ENCODE measurements around the gene SMG1. TPM values are rescaled to one million over a fixed set of nuclear protein-coding genes. Genes with fewer than 3 reads are reported as not detected.
"Not testable (repeated sequence)": the region's sequence is repeated elsewhere in the genome, so short reads cannot be mapped to it uniquely, and the experiment has no call there.

SMG1 gene
- total RNA-seq, 1 donor from 2014 or later = 67.1 TPM

- FAIRE-seq = not testable (repeated sequence)
These were observed 3.1 kb downstream of the SMG1 start for GRCh38 chr16:18923124-18923523.

GRCh38 chr16:18909585-18909984, 16.6 kb downstream of the SMG1 start:
- not testable (repeated sequence) for H3K36me3 ChIP-seq (ENCODE audit: control insufficient read depth, insufficient read depth, low read length); H3K4me3 ChIP-seq (ENCODE audit: low read depth, low read length); FAIRE-seq; DNase-seq (ENCODE audit: low read depth); H3K27me3 ChIP-seq (ENCODE audit: control insufficient read depth, insufficient read depth, low read length)

More at GRCh38 chr16:18923124-18923523, 3.1 kb downstream of the SMG1 start:
- not testable (repeated sequence) for H3K27me3 ChIP-seq (ENCODE audit: control insufficient read depth, insufficient read depth, low read length); H3K4me3 ChIP-seq (ENCODE audit: low read depth, low read length); DNase-seq (ENCODE audit: low read depth); H3K36me3 ChIP-seq (ENCODE audit: control insufficient read depth, insufficient read depth, low read length)

GRCh38 chr16:18908716-18909115, 17.5 kb downstream of the SMG1 start:
- H3K27me3 ChIP-seq (ENCODE audit: control insufficient read depth, insufficient read depth, low read length); DNase-seq (ENCODE audit: low read depth); H3K36me3 ChIP-seq (ENCODE audit: control insufficient read depth, insufficient read depth, low read length); FAIRE-seq; H3K4me3 ChIP-seq (ENCODE audit: low read depth, low read length): not testable (repeated sequence)

GRCh38 chr16:18902778-18903177, 23.4 kb downstream of the SMG1 start:
- DNase-seq (ENCODE audit: low read depth); H3K4me3 ChIP-seq (ENCODE audit: low read depth, low read length); H3K27me3 ChIP-seq (ENCODE audit: control insufficient read depth, insufficient read depth, low read length); FAIRE-seq; H3K36me3 ChIP-seq (ENCODE audit: control insufficient read depth, insufficient read depth, low read length): not testable (repeated sequence)

- not testable (repeated sequence) for H3K36me3 ChIP-seq (ENCODE audit: control insufficient read depth, insufficient read depth, low read length); H3K27me3 ChIP-seq (ENCODE audit: control insufficient read depth, insufficient read depth, low read length)
These were observed 24.2 kb downstream of the SMG1 start for GRCh38 chr16:18902044-18902443.

GRCh38 chr16:18901194-18901593, 25.0 kb downstream of the SMG1 start:
- not testable (repeated sequence) for FAIRE-seq; H3K36me3 ChIP-seq (ENCODE audit: control insufficient read depth, insufficient read depth, low read length); H3K27me3 ChIP-seq (ENCODE audit: control insufficient read depth, insufficient read depth, low read length); H3K4me3 ChIP-seq (ENCODE audit: low read depth, low read length); DNase-seq (ENCODE audit: low read depth)

More at GRCh38 chr16:18902044-18902443, 24.2 kb downstream of the SMG1 start:
- not testable (repeated sequence) for DNase-seq (ENCODE audit: low read depth); FAIRE-seq; H3K4me3 ChIP-seq (ENCODE audit: low read depth, low read length)

- H3K27me3 ChIP-seq (ENCODE audit: control insufficient read depth, insufficient read depth, low read length); H3K36me3 ChIP-seq (ENCODE audit: control insufficient read depth, insufficient read depth, low read length); DNase-seq (ENCODE audit: low read depth); FAIRE-seq; H3K4me3 ChIP-seq (ENCODE audit: low read depth, low read length): not testable (repeated sequence)
These were observed 41.8 kb downstream of the SMG1 start for GRCh38 chr16:18884456-18884855.

GRCh38 chr16:18877734-18878133, 48.5 kb downstream of the SMG1 start:
- H3K4me3 ChIP-seq (ENCODE audit: low read depth, low read length); FAIRE-seq; H3K36me3 ChIP-seq (ENCODE audit: control insufficient read depth, insufficient read depth, low read length); DNase-seq (ENCODE audit: low read depth); H3K27me3 ChIP-seq (ENCODE audit: control insufficient read depth, insufficient read depth, low read length): not testable (repeated sequence)

GRCh38 chr16:18877259-18877658, 48.9 kb downstream of the SMG1 start:
- H3K27me3 ChIP-seq (ENCODE audit: control insufficient read depth, insufficient read depth, low read length); H3K4me3 ChIP-seq (ENCODE audit: low read depth, low read length); FAIRE-seq; H3K36me3 ChIP-seq (ENCODE audit: control insufficient read depth, insufficient read depth, low read length); DNase-seq (ENCODE audit: low read depth): not testable (repeated sequence)

- not testable (repeated sequence) for DNase-seq (ENCODE audit: low read depth); H3K4me3 ChIP-seq (ENCODE audit: low read depth, low read length); H3K36me3 ChIP-seq (ENCODE audit: control insufficient read depth, insufficient read depth, low read length); FAIRE-seq; H3K27me3 ChIP-seq (ENCODE audit: control insufficient read depth, insufficient read depth, low read length)
These were observed 49.9 kb downstream of the SMG1 start for GRCh38 chr16:18876301-18876700.

GRCh38 chr16:18869043-18869771, 57.0 kb downstream of the SMG1 start:
- not testable (repeated sequence) for H3K4me3 ChIP-seq (ENCODE audit: low read depth, low read length); H3K36me3 ChIP-seq (ENCODE audit: control insufficient read depth, insufficient read depth, low read length); H3K27me3 ChIP-seq (ENCODE audit: control insufficient read depth, insufficient read depth, low read length); FAIRE-seq; DNase-seq (ENCODE audit: low read depth)

GRCh38 chr16:18866277-18866823, 59.9 kb downstream of the SMG1 start:
- not testable (repeated sequence) for H3K36me3 ChIP-seq (ENCODE audit: control insufficient read depth, insufficient read depth, low read length); H3K27me3 ChIP-seq (ENCODE audit: control insufficient read depth, insufficient read depth, low read length); FAIRE-seq; H3K4me3 ChIP-seq (ENCODE audit: low read depth, low read length)
- peak; percentile 36 for DNase-seq (ENCODE audit: low read depth)

- not testable (repeated sequence) for FAIRE-seq; H3K4me3 ChIP-seq (ENCODE audit: low read depth, low read length); H3K27me3 ChIP-seq (ENCODE audit: control insufficient read depth, insufficient read depth, low read length); DNase-seq (ENCODE audit: low read depth); H3K36me3 ChIP-seq (ENCODE audit: control insufficient read depth, insufficient read depth, low read length)
These were observed 63.3 kb downstream of the SMG1 start for GRCh38 chr16:18862891-18863290.
